GM21717 (cell line): ENCODE measurements around the gene IRX5.

Experiments used
- ATAC-seq: cut with Tn5 transposase; IDR thresholded peaks from one replicate; pipeline ENCODE4 v1.9.1; 2021; ENCODE audit warnings: mild to moderate bottlenecking, moderate library complexity; ENCODE audit not compliant: unreplicated experiment

Gene IRX5

GRCh38 chr16:54944002-54944401 lies 13.3 kb downstream of the IRX5 start:
- no peak for ATAC-seq

- ATAC-seq, result no peak
Observed at GRCh38 chr16:54945063-54945462, 14.4 kb downstream of the IRX5 start.

DNA sequence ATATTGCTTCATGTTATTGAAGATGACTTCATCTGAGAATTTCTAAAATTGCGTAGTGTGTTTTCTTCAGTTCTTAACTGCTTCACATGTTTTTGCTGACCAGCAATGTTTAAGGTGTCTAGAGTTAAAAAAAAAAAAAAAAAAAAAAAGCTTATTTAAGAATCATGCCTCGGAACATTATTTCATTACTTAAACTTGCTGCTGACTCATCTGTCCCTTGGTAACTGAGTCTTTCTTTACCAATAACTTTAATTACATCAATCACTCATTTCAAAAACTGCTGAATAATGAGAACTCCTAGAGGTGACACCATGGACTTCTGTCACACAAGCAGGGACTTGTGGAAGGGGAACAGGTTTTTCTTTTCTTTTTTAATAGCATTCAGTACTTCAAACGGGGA lies 16.2 kb downstream of the IRX5 start:
- ATAC-seq, result no peak

DNA sequence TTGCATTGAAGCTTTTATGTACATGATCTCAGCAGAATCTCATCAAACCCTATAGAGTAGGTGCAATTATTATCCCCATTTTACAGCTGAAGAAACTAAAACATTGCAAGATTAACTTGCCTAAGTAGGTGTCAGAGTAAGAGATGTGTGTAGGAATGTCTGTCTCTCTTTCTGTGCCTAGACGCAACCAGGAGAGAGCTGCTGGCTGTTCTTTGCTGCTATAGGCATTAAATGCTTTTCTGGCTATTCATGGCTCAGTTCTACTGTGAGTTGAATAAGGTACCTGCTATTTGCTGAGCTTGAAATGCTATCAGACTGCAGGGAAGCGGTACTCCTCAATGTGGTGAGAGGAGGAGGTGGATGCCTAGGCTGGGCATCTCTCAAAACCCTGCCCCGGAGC lies 17.0 kb downstream of the IRX5 start:
- ATAC-seq, result no peak

- ATAC-seq, result no peak
Observed at GRCh38 chr16:54952195-54952594, 21.5 kb downstream of the IRX5 start.

DNA sequence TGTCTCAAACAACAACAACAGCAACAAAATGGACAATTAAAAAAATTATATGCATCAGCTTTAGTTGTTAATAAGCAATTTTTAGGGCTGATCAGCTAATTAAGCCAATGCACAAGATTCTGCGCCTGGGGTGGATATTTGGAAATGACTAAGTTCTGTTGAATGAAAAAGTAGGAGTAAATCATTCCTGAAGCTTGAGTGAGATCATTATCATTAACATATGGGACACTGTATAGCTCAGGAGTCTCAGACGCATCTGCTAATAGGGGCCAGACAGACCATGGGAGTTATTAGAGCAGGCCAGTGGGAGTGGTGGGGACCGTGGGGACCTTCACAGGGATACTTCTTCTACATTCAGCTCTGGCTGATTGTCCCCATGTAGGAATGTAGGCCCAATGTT lies 22.8 kb downstream of the IRX5 start:
- ATAC-seq, result no peak

GRCh38 chr16:54954220-54954619 lies 23.6 kb downstream of the IRX5 start:
- ATAC-seq, result no peak

GRCh38 chr16:54955757-54956156 lies 25.1 kb downstream of the IRX5 start:
- ATAC-seq, result no peak

- no peak for ATAC-seq
Observed at GRCh38 chr16:54957403-54958166, 26.9 kb downstream of the IRX5 start.

- no peak for ATAC-seq
Observed at GRCh38 chr16:54962045-54962444, 31.4 kb downstream of the IRX5 start.

GRCh38 chr16:54964239-54964638 lies 33.6 kb downstream of the IRX5 start:
- no peak for ATAC-seq

- ATAC-seq, result no peak
Observed at GRCh38 chr16:54965464-54965863, 34.8 kb downstream of the IRX5 start.

DNA sequence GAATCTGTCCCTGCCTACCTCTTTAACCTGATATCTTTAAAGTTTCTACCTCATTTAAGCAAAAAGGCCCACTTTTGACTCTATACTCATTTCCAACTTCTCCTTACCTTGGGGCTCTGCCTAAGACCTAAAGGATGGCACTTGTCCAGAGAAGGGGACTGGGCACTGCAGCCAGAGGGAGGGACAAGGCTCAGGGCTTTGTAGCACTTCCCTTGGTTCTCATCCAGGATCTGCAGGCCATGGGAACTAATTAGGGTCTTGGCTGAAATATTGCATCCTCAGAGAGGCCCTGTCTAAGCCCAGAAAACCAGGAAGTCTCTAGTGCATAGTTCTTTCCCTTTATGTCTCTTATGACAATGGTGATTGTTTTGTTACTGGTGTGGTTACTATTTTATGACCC lies 37.3 kb downstream of the IRX5 start:
- ATAC-seq, result no peak

DNA sequence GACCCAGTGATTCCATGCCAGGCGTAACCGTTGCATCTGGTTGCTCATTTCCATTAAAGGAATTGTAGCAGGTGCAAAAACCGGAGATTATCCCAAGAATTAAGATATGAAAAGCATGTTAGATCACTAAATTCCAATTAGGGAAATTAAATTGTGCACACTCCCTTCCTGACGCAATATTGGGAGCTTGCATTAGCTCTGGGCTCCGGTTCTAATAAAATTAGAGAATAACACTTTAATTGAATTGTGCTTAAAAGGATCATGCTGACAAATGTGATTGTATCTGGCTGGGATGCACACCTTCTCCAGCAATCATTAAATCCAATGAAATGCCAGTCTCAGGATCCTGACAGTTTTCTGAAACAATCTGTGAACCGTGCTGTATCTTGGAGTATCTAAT lies 38.1 kb downstream of the IRX5 start:
- no peak for ATAC-seq

DNA sequence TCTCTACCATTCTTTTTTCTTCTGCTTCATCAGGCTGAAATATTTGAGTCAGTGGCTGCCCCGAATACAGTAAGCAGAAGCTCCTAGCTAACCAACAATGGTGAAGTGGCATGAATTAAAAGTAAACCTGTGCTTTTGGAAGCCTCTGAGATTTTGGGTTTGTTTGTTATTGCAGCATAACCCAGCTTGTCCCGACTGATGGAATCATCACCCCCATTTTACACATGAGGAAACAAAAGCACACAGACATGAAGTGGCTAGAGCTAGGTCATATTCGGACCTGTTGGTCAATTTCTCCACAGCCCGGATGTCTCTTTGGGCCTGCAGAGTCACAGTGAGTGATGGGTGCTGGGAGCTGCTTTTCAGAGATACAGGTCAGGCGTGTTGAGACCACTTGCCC lies 39.4 kb downstream of the IRX5 start:
- no peak for ATAC-seq

DNA sequence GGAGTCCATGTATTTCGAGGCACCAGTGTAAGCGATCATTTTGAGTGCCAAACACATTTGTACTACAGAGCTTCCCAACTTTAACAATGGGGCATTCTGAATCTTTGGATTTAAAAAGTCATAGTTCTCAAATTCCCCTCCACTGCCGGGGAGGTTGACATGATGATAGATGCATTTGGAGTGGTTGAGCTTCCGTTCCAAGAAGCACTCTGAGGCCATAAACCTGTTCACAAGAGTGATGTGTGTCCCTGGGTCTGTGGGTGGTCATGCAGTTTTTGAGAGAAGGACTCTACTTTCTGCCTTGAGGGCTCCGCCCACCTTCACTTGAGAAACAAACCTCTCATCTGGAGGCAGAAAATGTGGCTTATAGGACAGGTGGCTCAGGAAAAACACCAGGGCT lies 43.7 kb downstream of the IRX5 start:
- no peak for ATAC-seq

GRCh38 chr16:54976651-54977200 lies 46.1 kb downstream of the IRX5 start:
- no peak for ATAC-seq

- no peak for ATAC-seq
Observed at GRCh38 chr16:54977211-54977610, 46.5 kb downstream of the IRX5 start.

DNA sequence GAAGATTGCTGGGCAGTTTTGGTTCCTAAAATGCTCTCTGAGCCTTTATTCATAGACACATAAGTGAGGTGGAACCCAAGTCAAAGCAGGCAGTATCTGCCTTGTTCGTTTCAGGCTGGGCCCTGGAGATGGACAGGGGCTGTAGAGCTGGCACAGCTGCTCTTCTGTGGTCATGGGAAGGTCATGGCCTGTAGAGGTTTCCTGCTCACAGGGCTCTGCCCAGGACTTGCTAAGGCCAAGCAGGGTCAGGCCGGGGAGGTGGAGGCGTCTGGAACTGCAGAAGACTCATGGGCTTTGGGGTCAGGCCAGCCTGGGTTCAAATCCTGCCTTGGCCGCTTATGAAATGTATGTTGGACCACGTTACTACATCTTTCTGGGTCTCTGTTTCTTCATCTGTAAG lies 50.2 kb downstream of the IRX5 start:
- no peak for ATAC-seq
